Peyer's patch (tissue), 4 donors: ENCODE data around the gene PSD.

ENCODE experiments used
- POLR2A ChIP-seq, 2 donors: fragments of 450-650 bp; IDR thresholded peaks; one replicate each; pipeline ENCODE4 v1.5.1; 2017; ENCODE audit warnings: antibody characterized with exemption in 2 of 2, mild to moderate bottlenecking in 2 of 2, moderate library complexity in 2 of 2
- TF ChIP-seq, protein P1 (sequence below), 6 experiments: fragments of 450-650 bp in 4 of 6; fragments of 200-600 bp in 2 of 6; sonication (generic) in 1 of 6; IDR thresholded peaks; one replicate each; pipeline ENCODE4 v1.5.1; 2017 to 2019; ENCODE audit warnings: antibody characterized with exemption in 6 of 6, mild to moderate bottlenecking in 3 of 6, moderate library complexity in 1 of 6

DNA sequence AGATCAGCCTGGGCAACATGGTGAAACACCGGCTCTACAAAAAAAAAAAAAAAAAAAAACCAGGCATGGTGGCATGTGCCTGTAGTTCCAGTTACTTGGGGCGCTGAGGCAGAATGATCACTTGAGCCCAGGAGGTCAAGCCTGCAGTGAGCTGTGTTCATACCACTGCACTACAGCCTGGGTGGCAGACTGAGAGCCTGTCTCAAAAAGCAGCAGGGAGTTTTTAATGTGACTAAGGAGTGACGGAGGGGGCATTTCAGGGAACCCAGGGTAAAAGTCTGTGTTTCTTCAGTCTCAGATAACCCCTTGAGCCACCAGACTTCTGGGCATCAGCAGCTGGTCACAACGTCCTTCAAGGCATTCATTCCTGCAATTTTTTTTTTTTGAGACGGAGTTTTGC, 34.9 kb upstream of the PSD start:
- TF ChIP-seq, protein P1, sequence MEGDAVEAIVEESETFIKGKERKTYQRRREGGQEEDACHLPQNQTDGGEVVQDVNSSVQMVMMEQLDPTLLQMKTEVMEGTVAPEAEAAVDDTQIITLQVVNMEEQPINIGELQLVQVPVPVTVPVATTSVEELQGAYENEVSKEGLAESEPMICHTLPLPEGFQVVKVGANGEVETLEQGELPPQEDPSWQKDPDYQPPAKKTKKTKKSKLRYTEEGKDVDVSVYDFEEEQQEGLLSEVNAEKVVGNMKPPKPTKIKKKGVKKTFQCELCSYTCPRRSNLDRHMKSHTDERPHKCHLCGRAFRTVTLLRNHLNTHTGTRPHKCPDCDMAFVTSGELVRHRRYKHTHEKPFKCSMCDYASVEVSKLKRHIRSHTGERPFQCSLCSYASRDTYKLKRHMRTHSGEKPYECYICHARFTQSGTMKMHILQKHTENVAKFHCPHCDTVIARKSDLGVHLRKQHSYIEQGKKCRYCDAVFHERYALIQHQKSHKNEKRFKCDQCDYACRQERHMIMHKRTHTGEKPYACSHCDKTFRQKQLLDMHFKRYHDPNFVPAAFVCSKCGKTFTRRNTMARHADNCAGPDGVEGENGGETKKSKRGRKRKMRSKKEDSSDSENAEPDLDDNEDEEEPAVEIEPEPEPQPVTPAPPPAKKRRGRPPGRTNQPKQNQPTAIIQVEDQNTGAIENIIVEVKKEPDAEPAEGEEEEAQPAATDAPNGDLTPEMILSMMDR (IDR thresholded peaks at IDR 0.05): no peak
- TF ChIP-seq POLR2A (IDR thresholded peaks at IDR 0.05): no peak
